Measurements from ENCODE around the gene RFTN2.

GRCh38 chr2:197573608-197574007, 101.8 kb downstream of the RFTN2 start:
- no peak for TF ChIP-seq CTCF (optimal IDR thresholded peaks at IDR 0.05 in 1 of 3, IDR thresholded peaks at IDR 0.05 in 1 of 3, conservative IDR thresholded peaks at IDR 0.05 in 1 of 3; ENCODE audit: extremely low read depth in 1 of 3, insufficient read depth in 2 of 3, low read length in 3 of 3)
- no peak for TF ChIP-seq EZH2 (IDR thresholded peaks at IDR 0.05; ENCODE audit: low read length)

Measured in keratinocyte (primary cell).